DOHH2 (cell line): ENCODE data around the gene RAPGEF5.

Experiments
- EZH2phosphoT487 ChIP-seq: fragments of 200-600 bp; sonication (generic); IDR thresholded peaks from 2 replicates; pipeline ENCODE4 v1.6.1; 2017; ENCODE audit warnings: borderline replicate concordance, mild to moderate bottlenecking, antibody characterized with exemption, low read length, moderate library complexity, mixed read lengths
- TF ChIP-seq, protein P1 (sequence below): fragments of 200-600 bp; sonication (generic); IDR thresholded peaks from one replicate; pipeline ENCODE4 v1.5.1; 2014; ENCODE audit warnings: antibody characterized with exemption, mild to moderate bottlenecking, low read depth, low read length; ENCODE audit not compliant: poor library complexity, severe bottlenecking

DNA sequence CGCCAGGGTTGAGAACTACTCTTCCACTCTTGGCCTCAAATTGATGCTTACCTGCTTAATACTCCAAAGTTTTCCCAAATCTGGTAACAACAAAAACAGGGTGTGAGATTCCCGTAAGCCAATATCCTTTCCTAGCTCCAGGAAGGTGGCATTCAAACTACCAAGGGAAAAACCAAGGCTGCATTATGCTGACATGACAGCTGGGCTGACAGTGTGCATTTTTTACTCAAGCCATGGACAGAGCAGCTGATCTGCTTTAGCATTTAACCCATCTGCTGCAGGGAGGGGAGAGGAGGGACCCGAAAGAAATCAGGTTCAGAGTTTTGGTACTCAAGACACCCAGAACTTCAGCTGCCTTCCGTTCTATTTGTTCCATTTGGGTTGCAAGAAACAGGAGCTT, 49.8 kb upstream of the RAPGEF5 start:
- TF ChIP-seq, protein P1, sequence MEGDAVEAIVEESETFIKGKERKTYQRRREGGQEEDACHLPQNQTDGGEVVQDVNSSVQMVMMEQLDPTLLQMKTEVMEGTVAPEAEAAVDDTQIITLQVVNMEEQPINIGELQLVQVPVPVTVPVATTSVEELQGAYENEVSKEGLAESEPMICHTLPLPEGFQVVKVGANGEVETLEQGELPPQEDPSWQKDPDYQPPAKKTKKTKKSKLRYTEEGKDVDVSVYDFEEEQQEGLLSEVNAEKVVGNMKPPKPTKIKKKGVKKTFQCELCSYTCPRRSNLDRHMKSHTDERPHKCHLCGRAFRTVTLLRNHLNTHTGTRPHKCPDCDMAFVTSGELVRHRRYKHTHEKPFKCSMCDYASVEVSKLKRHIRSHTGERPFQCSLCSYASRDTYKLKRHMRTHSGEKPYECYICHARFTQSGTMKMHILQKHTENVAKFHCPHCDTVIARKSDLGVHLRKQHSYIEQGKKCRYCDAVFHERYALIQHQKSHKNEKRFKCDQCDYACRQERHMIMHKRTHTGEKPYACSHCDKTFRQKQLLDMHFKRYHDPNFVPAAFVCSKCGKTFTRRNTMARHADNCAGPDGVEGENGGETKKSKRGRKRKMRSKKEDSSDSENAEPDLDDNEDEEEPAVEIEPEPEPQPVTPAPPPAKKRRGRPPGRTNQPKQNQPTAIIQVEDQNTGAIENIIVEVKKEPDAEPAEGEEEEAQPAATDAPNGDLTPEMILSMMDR = no peak
- no peak for TF ChIP-seq EZH2phosphoT487
